Measurements from ENCODE around the gene FLT3. TPM values are rescaled to one million over a fixed set of nuclear protein-coding genes. Genes with fewer than 3 reads are reported as not detected.

FLT3 gene
- total and polyA plus RNA-seq, 9 of the 15 experiments (the other 6 are each of a cell fraction or from before 2014, with no cell fraction given) = not detected

DNA sequence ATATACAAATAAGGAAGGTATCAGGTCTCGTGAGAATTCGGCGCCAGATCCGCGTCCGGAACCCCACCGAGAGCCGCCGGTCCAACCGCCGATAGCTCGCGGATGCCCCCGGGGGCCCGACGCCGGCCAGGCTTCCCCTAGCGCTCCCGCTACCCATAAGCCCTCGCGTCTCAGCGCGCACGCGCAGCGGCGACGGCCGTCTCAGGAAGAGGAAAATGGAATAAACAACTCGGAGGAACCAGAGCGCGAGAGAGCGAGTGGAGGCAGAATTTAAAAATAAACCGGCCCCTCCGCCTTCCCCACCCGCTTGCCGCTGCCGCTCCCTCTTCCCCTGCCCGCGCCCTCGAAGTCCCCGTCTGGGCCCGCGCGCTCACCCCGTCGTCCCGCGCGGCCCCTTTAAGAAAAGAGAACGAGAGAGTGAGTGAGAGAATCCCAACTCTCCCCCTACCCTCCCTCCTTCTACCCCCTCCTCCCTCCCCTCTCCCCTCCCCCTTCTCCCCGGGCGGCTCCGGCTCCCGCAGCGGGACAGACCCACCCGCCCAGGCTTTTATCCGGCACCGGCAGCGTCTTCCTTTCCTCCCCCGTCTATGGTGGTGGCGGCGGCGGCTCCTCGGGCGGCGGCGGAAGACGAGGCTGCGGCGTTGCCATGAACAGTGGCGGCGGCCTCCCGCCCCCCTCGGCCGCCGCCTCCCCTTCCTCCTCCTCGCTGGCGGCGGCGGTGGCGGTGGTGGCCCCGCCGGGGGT lies 37.8 kb upstream of the FLT3 start, which contains the start of gene PAN3 (continued):
- TF ChIP-seq TSHZ1 (CRISPR knock-in tag; IDR thresholded peaks at IDR 0.05) (no peak), ZNF785 (CRISPR knock-in tag; IDR thresholded peaks at IDR 0.05) (no peak), NFXL1 (CRISPR knock-in tag; IDR thresholded peaks at IDR 0.05) (no peak), ZFPM2 (CRISPR knock-in tag; IDR thresholded peaks at IDR 0.05) (no peak), RB1 (IDR thresholded peaks at IDR 0.05; ENCODE audit: low read depth) (0 out of 2 replicates have a peak, but pooled peaks have one; percentile 18), PHF8 (IDR thresholded peaks at IDR 0.05; ENCODE audit: borderline replicate concordance, low read length) (peak; percentile 42; the same call in 1 of the 2 replicates), ZNF445 (CRISPR knock-in tag; IDR thresholded peaks at IDR 0.05; ENCODE audit: low read depth) (no peak), BRD9 (IDR thresholded peaks at IDR 0.05; ENCODE audit: low read depth, partially characterized antibody) (no peak), RAD51 (IDR thresholded peaks at IDR 0.05; ENCODE audit: borderline replicate concordance, low read depth) (no peak), MCM3 (IDR thresholded peaks at IDR 0.05) (no peak), POLR2AphosphoS5 (IDR thresholded peaks at IDR 0.05; ENCODE audit: control insufficient read depth, insufficient read depth, low read depth, low read length) (peak; percentile 75), NUFIP1 (IDR thresholded peaks at IDR 0.05; ENCODE audit: partially characterized antibody) (no peak), ZNF3 (CRISPR knock-in tag; IDR thresholded peaks at IDR 0.05) (no peak), ARID2 (IDR thresholded peaks at IDR 0.05) (no peak), MED1 (CRISPR knock-in tag; IDR thresholded peaks at IDR 0.05; ENCODE audit: borderline replicate concordance) (no peak), MCM7 (IDR thresholded peaks at IDR 0.05) (no peak), CHD4 (IDR thresholded peaks at IDR 0.05; ENCODE audit: insufficient read depth, insufficient replicate concordance, low read depth, low read length, poor library complexity, severe bottlenecking) (no peak), TAF9B (IDR thresholded peaks at IDR 0.05; ENCODE audit: partially characterized antibody) (peak; percentile 29)
- TF ChIP-seq, protein P1, sequence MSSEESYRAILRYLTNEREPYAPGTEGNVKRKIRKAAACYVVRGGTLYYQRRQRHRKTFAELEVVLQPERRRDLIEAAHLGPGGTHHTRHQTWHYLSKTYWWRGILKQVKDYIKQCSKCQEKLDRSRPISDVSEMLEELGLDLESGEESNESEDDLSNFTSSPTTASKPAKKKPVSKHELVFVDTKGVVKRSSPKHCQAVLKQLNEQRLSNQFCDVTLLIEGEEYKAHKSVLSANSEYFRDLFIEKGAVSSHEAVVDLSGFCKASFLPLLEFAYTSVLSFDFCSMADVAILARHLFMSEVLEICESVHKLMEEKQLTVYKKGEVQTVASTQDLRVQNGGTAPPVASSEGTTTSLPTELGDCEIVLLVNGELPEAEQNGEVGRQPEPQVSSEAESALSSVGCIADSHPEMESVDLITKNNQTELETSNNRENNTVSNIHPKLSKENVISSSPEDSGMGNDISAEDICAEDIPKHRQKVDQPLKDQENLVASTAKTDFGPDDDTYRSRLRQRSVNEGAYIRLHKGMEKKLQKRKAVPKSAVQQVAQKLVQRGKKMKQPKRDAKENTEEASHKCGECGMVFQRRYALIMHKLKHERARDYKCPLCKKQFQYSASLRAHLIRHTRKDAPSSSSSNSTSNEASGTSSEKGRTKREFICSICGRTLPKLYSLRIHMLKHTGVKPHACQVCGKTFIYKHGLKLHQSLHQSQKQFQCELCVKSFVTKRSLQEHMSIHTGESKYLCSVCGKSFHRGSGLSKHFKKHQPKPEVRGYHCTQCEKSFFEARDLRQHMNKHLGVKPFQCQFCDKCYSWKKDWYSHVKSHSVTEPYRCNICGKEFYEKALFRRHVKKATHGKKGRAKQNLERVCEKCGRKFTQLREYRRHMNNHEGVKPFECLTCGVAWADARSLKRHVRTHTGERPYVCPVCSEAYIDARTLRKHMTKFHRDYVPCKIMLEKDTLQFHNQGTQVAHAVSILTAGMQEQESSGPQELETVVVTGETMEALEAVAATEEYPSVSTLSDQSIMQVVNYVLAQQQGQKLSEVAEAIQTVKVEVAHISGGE (CRISPR knock-in tag; IDR thresholded peaks at IDR 0.05) = no peak
- TF ChIP-seq, protein P2, sequence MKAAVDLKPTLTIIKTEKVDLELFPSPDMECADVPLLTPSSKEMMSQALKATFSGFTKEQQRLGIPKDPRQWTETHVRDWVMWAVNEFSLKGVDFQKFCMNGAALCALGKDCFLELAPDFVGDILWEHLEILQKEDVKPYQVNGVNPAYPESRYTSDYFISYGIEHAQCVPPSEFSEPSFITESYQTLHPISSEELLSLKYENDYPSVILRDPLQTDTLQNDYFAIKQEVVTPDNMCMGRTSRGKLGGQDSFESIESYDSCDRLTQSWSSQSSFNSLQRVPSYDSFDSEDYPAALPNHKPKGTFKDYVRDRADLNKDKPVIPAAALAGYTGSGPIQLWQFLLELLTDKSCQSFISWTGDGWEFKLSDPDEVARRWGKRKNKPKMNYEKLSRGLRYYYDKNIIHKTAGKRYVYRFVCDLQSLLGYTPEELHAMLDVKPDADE (conservative IDR thresholded peaks at IDR 0.05; ENCODE audit: control insufficient read depth, low read depth, low read length) = no peak

All from K562 (cell line).